Esophagus squamous epithelium (tissue), 5 donors: ENCODE data around the gene ANXA7. TPM values are rescaled to one million over a fixed set of nuclear protein-coding genes. Genes with fewer than 3 reads are reported as not detected.
"Not testable (repeated sequence)": the region's sequence is repeated elsewhere in the genome, so short reads cannot be mapped to it uniquely, and the experiment has no call there.

Experiments used
- DNase-seq: peaks from one replicate; lab custom pipeline; 2025; lab: John Stamatoyannopoulos, UW
- H3K27ac ChIP-seq, 4 donors: fragments of 200-600 bp; sonication (generic); one replicate each; pipeline ENCODE4 v1.5.1; 2016 to 2019; ENCODE audit warnings: mild to moderate bottlenecking in 1 of 4
- H3K27me3 ChIP-seq, 4 donors: fragments of 200-600 bp; sonication (generic); 1 replicate in 3 of 4; 2 replicates in 1 of 4; pipeline versions ENCODE4 v1.5.1 to v1.6.0; 2017 to 2021; ENCODE audit warnings: antibody characterized with exemption in 1 of 4
- H3K36me3 ChIP-seq, 3 donors: fragments of 200-600 bp; sonication (generic); one replicate each; pipeline ENCODE4 v1.5.1; 2016 to 2019
- H3K4me1 ChIP-seq, 3 donors: fragments of 200-600 bp; sonication (generic); one replicate each; pipeline ENCODE4 v1.5.1; 2017 to 2019
- H3K4me3 ChIP-seq, 4 donors: fragments of 200-600 bp; sonication (generic); 1 replicate in 3 of 4; 2 replicates in 1 of 4; pipeline ENCODE4 v1.5.1; 2016 to 2019; ENCODE audit warnings: mild to moderate bottlenecking in 2 of 4, moderate library complexity in 1 of 4
- H3K9me3 ChIP-seq, 3 donors: fragments of 200-600 bp; sonication (generic); one replicate each; pipeline ENCODE4 v1.5.1; 2016 to 2019
- POLR2A ChIP-seq, 4 donors: fragments of 450-650 bp; IDR thresholded peaks; one replicate each; pipeline ENCODE4 v1.6.1; 2017; ENCODE audit warnings: antibody characterized with exemption in 4 of 4, mild to moderate bottlenecking in 4 of 4, moderate library complexity in 3 of 4
- WGBS, 2 donors: methylation state at CpG; one replicate each; pipeline ENCODE4 v1.1.5; 2018; 5-methylcytosine and 5-hydroxymethylcytosine counted together
- intact Hi-C: fragments of 100-400 bp; cut with DNase I; formaldehyde crosslinking; loops from one replicate; pipeline ENCODE4 v1.15.0; 2022
- total RNA-seq, 4 donors: library from RNA; depleted of rRNA; stranded (reverse); fragments of >200 nt; gene quantifications; one replicate each; pipeline ENCODE4 v1.1.0, GENCODE V29; 2016
- TF ChIP-seq, protein P1 (sequence below), 6 experiments: fragments of 450-650 bp in 4 of 6; fragments of 200-600 bp in 2 of 6; sonication (generic) in 2 of 6; IDR thresholded peaks; one replicate each; pipeline ENCODE4 v1.5.1; 2016 to 2019; ENCODE audit warnings: antibody characterized with exemption in 6 of 6, mild to moderate bottlenecking in 4 of 6, moderate library complexity in 4 of 6
- donor health status: DM: yes; HTN: yes; CAD: no.

Gene ANXA7
- total RNA-seq, 4 donors from 2014 or later: 95.8 to 130 (median 108) TPM

DNA sequence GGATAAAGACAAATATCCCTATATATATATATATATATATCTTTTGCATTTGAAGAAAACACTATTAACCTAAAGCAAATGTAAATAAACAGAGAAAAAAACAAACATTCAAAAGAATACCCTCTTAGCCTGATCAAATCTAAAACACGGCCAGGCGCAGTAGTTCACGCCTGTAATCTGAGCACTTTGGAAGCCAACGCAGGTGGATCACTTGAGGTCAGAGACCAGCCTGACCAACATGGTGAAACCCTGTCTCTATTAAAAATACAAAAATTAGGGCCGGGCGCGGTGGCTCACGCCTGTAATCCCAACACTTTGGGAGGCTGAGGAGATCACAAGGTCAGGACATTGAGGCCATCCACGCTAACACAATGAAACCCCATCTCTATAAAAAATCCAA lies 9.2 kb downstream of the ANXA7 start:
- peaks cover 0 to 34% (median under 1%) of the 10 kb centered on the region in 3 donors for H3K36me3 ChIP-seq
- DNase-seq: no peak
- peaks cover 0 to 17% (median 0%) of the 10 kb centered on the region in 3 donors for H3K4me1 ChIP-seq
- H3K27ac ChIP-seq: no peak overlapping the region
- H3K4me3 ChIP-seq: no peak overlapping the region
- H3K9me3 ChIP-seq: no peaks in the 10 kb centered on the region
- intact Hi-C loops: no loop called here
- 94 to 97% methylated on average over 9 of the region's 9 CpGs for WGBS, 2 donors
- TF ChIP-seq, protein P1, sequence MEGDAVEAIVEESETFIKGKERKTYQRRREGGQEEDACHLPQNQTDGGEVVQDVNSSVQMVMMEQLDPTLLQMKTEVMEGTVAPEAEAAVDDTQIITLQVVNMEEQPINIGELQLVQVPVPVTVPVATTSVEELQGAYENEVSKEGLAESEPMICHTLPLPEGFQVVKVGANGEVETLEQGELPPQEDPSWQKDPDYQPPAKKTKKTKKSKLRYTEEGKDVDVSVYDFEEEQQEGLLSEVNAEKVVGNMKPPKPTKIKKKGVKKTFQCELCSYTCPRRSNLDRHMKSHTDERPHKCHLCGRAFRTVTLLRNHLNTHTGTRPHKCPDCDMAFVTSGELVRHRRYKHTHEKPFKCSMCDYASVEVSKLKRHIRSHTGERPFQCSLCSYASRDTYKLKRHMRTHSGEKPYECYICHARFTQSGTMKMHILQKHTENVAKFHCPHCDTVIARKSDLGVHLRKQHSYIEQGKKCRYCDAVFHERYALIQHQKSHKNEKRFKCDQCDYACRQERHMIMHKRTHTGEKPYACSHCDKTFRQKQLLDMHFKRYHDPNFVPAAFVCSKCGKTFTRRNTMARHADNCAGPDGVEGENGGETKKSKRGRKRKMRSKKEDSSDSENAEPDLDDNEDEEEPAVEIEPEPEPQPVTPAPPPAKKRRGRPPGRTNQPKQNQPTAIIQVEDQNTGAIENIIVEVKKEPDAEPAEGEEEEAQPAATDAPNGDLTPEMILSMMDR (IDR thresholded peaks at IDR 0.05): no peak
- TF ChIP-seq POLR2A (IDR thresholded peaks at IDR 0.05): no peak
- H3K27me3 ChIP-seq: no peaks in the 10 kb centered on the region

DNA sequence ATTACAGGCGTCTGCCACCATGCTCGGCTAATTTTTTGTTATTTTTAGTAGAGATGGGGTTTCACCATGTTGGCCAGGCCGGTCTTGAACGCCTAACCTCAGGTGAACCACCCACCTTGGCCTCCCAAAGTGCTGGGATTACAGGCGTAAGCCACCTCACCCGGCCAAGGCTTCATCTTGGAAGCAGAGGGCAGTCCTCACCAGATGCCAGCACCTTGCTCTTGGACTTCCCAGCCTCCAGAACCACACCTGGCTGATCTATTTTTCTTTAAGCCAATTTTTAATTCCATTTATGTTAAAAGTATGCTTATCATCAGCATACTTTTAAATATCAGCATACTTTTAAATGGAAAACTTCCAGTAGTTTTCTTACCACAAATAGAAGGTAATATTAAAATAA lies 12.2 kb downstream of the ANXA7 start:
- DNase-seq: no peak
- Histone ChIP-seq H3K9me3 (no peaks in the 10 kb centered on the region), H3K36me3 (peaks cover 5 to 55% (median 9%) of the 10 kb centered on the region in 3 donors), H3K4me1 (no peaks in the 10 kb centered on the region), H3K27me3 (no peaks in the 10 kb centered on the region), H3K27ac (no peak overlapping the region), H3K4me3 (no peak overlapping the region)
- 96 to 100% methylated on average over 4 to 6 of the region's 6 CpGs for WGBS, 2 donors
- TF ChIP-seq POLR2A (IDR thresholded peaks at IDR 0.05): no peak
- TF ChIP-seq, protein P1 (IDR thresholded peaks at IDR 0.05): no peak
- intact Hi-C loops: no loop called here

DNA sequence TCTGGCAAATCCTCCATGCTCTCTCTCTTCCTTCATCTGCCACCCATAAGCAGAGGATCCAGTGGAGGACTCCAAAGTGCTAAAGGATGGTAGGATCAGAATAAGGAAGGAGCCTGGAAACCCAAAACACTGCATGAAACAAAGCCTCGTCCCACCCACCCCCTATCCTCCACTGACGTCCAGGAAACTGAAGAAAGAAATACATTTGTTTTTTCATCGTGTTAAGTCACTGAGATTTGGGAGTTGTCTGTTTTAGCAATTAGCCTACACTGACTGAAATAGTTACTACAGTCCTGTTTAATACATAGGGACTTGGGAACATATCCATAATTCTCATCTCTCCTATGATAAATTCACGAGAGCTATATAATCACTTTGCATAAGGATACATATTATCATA lies 14.8 kb downstream of the ANXA7 start:
- 84 to 89% methylated on average over 4 of the region's 4 CpGs for WGBS, 2 donors
- H3K27me3 ChIP-seq: no peaks in the 10 kb centered on the region
- no peaks in the 10 kb centered on the region for H3K9me3 ChIP-seq
- H3K4me3 ChIP-seq: no peak overlapping the region
- intact Hi-C loops: no loop called here
- TF ChIP-seq, protein P1 (IDR thresholded peaks at IDR 0.05): no peak
- TF ChIP-seq POLR2A (IDR thresholded peaks at IDR 0.05): no peak
- DNase-seq: no peak
- H3K36me3 ChIP-seq: peaks cover 5 to 72% (median 9%) of the 10 kb centered on the region in 3 donors
- no peak overlapping the region for H3K27ac ChIP-seq
- no peaks in the 10 kb centered on the region for H3K4me1 ChIP-seq

DNA sequence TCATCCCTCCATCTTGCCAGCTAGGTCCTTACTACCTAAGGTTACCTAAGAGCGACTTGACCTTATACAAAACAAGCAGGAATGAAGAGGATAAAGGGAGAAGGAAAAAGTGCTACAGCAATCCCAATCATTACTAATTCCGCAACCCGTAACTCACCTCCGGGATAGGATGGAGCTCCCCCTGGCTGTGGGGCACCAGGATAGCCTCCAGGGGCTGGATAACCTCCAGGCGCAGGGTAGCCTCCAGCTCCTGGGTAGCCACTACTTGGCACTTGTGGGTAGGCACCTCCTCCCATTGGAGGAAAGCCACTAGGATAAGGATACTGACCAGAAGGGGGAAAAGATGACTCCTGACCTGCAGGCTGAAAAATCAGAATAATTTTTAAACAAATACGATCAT lies 15.8 kb downstream of the ANXA7 start:
- Histone ChIP-seq H3K4me1 (no peaks in the 10 kb centered on the region), H3K27ac (no peak overlapping the region), H3K4me3 (no peak overlapping the region), H3K36me3 (peaks cover 5 to 79% (median 9%) of the 10 kb centered on the region in 3 donors), H3K9me3 (no peaks in the 10 kb centered on the region), H3K27me3 (no peaks in the 10 kb centered on the region)
- DNase-seq: no peak
- no peak for TF ChIP-seq POLR2A (IDR thresholded peaks at IDR 0.05)
- TF ChIP-seq, protein P1 (IDR thresholded peaks at IDR 0.05): peak in 1 of 6 experiments; percentile 23
- 92 to 95% methylated on average over 6 of the region's 6 CpGs for WGBS, 2 donors
- intact Hi-C loops: no loop called here

DNA sequence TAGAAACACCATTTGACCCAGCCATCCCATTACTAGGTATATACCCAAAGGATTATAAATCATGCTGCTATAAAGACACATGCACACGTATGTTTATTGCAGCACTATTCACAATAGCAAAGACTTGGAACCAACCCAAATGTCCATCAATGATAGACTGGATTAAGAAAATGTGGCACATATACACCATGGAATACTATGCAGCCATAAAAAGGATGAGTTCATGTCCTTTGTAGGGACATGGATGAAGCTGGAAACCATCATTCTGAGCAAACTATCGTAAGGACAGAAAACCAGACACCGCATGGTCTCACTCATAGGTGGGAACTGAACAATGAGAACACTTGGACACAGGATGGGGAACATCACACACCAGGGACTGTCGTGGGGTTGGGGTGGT lies 19.5 kb downstream of the ANXA7 start:
- H3K4me3 ChIP-seq, H3K4me1 ChIP-seq, DNase-seq, H3K27me3 ChIP-seq, intact Hi-C loops, H3K9me3 ChIP-seq, H3K27ac ChIP-seq: not testable (repeated sequence)
- 96 to 100% methylated on average over 1 to 3 of the region's 4 CpGs for WGBS, 2 donors
- peaks cover 6 to 91% (median 9%) of the 10 kb centered on the region in 3 donors for H3K36me3 ChIP-seq

DNA sequence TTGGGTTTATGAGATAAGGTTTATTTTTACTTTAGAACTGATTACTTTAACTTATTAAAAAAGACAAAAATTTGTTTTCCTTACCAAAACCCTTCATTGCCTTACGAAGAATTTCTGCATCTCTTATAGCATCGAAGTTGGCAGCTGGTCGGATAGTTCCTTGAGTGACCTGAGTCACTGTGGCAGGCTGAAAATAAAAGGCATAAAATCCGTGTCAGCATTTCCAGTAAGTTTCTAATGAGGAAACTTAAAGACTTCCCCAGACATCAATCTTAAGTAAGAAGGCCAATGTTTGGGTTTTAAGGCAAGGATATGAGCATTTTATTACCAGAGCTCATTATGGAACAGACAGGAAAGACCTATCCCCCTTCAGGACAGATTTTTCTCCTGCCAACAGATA lies 25.6 kb downstream of the ANXA7 start:
- Histone ChIP-seq H3K4me3 (no peak overlapping the region), H3K27me3 (no peaks in the 10 kb centered on the region), H3K9me3 (no peaks in the 10 kb centered on the region), H3K4me1 (no peaks in the 10 kb centered on the region), H3K27ac (no peak overlapping the region), H3K36me3 (peaks cover 5 to 93% (median 25%) of the 10 kb centered on the region in 3 donors)
- 91 to 95% methylated on average over 4 of the region's 4 CpGs for WGBS, 2 donors
- DNase-seq: no peak
- intact Hi-C loops: no loop called here
- TF ChIP-seq, protein P1 (IDR thresholded peaks at IDR 0.05): no peak
- no peak for TF ChIP-seq POLR2A (IDR thresholded peaks at IDR 0.05)
